Dermis blood vessel endothelial cell (primary cell): ENCODE measurements around the gene TRIOBP. TPM values are rescaled to one million over a fixed set of nuclear protein-coding genes. Genes with fewer than 3 reads are reported as not detected.
A peak's percentile ranks its signal among the peaks of the same experiment; 100 is the strongest.
"Not testable (repeated sequence)": the region's sequence is repeated elsewhere in the genome, so short reads cannot be mapped to it uniquely, and the experiment has no call there.

Experiments used
- DNase-seq: peaks from one replicate; pipeline ENCODE4 v3.0.0; 2010
- total RNA-seq: library from RNA; depleted of rRNA; stranded (reverse); fragments of >200 nt; gene quantifications from 2 replicates; pipeline ENCODE4 v1.2.3, GENCODE V29; 2014

Gene TRIOBP
- total RNA-seq, 1 donor from 2014 or later = 165 TPM

DNA sequence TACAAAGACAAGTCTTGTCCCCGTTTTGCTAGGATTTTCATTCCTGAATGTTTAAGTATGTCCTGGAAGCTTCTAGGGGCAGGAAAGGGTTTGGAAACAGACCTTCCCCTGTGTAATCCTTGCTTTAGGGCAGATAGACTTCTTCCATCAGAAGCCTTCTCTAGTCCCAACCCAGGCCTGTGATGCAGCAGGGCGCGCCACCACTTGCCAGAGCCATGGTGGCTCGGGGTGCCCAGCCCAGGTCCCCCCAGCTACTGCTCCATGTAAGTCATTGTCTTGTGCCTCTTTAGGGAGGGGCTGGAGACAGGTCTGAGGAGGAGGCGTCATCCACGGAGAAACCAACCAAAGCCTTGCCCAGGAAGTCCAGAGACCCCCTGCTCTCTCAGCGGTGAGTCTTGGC lies 6.4 kb upstream of the TRIOBP start:
- DNase-seq = no peak

DNA sequence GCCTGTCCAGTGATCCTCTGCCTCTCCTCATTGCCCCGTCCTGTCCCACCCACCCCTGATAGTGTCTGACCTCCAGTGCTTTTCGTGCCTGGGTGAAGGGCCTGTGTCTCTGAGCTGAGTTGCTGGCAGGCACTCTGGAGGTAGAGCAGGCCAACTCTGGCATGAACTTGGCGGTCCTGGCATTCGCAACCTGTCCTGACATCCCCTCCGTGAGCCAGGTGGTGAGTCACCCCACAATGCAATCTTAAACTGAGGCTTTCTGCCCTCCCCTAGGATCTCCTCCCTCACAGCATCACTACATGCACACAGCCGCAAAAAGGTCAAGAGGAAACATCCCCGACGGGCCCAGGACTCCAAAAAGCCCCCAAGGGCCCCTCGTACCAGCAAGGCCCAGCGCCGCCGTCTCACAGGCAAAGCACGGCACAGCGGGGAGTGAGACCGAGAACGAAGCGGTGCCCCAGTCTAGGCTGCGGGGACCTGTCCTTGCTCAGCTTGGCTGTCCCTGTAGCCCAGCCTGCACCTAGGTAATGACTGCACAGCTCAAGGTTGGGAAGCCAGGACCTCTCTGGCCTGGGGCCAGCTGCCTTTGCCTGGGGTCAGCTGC lies 5.8 kb upstream of the TRIOBP start:
- no peak for DNase-seq

DNA sequence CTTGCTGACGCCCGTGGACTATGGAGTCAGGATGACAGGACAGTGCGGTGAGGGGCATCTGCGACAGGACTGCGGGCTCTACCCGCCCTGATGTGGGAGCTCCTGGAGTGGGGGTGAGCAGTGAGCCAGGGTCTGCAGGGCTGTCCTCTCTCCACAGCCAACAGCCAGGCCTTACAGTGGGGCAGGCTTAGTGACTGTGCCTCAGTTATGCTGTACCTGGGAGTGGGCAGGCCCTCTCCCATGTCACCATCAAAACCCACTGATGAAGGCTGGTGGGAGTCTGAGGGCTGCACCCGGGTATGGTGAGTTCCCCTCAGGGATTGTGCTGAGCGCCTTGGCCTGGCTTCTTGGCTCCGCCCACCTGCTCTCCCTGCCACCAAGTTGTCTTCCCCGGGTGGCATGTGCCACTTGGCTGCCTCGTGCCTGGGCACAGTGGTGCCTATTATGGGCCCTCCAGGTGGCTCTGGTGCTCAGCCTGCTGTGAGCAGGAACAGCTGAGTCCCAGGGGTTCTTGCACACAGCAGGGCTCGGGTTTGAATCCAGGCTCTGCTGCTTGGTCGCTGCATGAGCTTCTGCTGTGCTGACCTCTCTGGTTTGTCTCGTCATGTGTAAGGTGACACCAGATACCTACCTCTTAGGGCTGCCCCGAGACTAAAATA lies 4.1 kb upstream of the TRIOBP start:
- DNase-seq = no peak

DNA sequence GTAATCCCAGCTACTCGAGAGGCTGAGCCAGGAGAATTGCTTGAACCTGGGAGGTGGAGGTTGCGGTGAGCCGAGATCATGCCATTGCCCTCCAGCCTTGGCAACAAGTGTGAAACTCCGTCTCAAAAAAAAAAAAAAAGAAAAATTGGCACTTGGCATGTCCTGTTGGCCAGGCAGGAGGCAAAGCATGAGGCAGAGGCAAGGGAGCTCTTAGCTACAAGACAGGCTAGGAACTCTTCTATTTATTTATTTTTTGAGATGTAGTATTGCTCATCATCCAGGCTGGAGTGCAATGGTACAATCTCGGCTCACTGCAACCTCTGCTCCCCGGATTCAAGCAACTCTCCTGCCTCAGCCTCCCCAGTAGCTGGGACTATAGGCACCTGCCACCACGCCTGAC lies 2.7 kb upstream of the TRIOBP start:
- not testable (repeated sequence) for DNase-seq

DNA sequence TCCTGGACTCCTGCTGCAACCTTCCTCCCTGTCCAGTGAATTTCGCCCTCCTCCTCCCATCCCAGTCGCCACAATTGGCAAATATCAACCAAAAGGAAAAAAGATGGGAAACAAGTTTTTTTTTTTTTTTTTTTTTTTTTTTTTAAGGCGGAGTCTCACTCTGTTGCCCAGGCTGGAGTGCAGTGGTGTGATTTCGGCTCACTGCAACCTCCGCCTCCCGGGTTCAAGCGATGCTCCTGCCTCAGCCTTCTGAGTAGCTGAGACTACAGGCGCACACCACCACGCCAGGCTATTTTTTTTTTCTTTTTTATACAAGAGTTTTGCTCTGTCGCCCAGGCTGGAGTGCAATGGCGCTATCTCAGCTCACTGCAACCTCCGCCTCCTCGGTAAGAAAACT lies 590 bp upstream of the TRIOBP start:
- not testable (repeated sequence) for DNase-seq

DNA sequence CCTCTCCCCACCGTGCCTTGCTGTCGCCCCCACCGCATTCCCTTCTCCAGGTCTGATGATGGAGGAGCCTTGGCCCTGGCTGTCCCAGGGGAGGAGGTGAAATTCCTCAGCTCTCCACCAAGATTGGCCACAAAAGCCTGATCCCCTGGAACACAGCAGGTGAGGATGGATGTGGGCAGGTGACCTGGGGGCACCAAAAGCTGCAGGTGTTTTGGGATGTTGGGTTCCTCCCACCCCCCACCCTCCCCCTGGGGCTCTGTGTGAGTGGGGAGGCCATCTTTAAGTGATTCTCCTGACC lies 639 bp downstream of the TRIOBP start:
- DNase-seq = no peak

DNA sequence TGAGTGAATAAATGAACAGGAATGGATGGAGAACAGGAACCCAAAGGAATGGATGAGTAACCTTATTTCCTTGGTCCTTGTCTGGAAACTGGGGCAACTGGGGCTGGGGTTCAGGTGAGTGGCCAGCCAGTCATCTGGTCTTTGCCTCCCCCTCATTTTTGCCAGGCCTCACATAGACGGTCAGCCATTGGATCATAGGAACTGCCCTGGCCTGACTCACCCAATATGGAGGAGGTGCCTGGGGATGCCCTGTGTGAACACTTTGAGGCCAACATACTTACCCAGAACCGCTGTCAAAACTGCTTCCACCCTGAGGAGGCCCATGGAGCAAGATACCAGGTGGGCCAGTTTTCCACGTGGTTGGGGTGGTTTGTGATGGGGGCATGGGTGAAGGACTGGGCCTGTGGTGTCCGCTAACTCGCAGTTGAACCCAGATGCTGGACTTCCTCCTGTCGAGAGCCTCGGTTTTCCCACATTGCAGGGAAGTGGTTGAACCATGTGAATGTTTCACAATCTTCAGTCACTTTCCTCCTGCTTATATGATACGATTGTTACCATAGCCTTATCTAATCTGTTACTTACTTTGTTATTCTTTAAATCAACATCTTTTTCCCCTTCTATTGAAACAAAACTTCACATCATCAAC lies 4.4 kb downstream of the TRIOBP start:
- no peak for DNase-seq

DNA sequence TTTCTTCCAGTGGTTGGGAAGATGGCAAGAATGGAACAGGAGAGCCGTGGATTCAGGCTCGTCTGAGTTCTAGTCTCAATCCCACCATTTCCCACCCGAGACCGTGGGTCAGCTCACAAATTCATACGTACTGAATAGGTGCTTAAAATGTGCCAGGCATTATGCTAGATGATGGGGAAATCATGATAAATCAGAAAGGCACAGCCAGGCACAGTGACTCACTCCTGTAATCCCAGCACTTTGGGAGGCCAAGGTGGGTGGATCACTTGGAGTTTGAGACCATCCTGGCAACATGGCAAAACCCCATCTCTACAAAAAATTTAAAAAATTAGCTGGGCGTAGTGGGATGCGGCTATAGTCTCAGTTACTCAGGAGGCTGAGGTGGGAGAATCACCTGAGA lies 7.1 kb downstream of the TRIOBP start:
- no peak for DNase-seq

DNA sequence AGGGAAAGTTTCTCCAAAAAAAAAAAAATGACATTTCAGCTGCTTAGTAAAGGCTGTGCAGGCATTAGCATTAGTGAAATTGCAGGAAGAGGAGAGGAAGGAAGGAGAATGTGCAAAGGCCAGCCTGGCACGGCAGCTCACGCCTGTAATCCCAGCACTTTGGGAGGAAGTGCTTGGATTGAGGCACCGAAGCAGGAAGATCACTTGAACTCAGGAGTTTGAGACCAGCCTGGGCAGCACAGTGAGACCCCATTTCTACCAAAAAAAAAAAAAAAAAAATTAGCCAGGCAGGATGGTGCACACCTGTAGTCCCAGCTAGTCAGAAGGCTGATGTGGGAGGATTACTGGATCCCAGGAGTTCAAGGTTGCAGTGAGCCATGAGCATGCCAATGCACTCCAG lies 7.8 kb downstream of the TRIOBP start:
- no peak for DNase-seq

DNA sequence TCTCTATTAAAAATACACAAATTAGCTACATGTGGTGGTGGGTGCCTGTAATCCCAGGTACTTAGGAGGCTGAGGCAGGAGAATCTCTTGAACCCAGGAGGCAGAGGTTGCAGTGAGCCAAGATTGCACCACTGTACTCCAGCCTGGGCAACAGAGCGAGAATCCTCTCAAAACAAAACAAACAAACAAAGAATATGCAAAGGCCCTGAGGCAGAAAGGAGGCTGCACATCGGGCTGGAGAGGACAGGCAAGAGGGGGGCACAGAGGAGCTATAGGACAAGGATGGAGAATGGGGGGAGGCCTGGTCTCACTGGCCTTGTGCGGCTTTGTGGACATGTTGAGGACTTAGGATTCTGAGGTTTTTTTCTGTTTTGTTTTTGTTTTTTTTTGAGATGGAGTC lies 8.4 kb downstream of the TRIOBP start:
- no peak for DNase-seq

DNA sequence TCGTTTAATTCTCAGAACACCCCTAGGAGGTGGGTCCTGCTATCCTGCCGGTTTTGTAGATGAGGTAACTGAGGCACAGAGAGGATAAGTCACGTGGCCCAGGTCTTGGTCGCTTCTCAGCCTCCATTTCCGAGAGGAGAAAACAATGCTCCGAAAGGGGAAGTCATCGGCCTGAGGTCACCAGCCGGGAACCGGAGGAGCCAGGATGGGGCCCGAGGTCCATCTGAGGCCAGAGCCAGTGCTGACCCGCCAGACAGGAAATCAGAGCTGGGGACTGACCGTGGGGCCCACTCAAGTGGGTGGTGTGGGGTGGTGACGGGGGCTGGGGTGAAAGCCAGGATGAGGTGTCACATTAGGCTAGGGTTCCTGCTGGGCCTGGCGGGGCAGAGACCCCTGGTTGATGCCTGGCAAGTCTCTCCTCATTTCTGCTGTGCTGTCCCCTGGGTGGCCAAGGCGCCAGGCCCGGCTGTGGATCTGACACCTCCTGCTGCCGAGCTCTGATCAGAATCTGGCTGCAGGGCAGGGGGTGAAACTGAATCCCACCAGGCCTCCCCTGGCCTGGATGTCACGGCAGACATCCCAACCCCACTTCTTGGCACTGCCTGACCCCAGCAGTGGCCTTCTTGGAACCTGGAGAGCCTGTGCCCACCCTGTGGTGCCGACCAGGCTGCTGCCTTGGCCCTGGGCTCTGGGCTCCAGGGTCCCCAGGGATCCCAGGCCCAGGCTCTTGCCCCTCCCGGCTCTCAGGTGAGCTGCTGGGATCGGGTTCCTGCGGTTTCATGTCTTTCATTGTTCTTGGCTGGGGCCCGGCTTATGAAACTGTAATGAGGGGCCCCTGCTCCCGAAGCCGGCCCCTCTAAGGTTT lies 12.0 kb downstream of the TRIOBP start:
- peak; percentile 36 for DNase-seq

DNA sequence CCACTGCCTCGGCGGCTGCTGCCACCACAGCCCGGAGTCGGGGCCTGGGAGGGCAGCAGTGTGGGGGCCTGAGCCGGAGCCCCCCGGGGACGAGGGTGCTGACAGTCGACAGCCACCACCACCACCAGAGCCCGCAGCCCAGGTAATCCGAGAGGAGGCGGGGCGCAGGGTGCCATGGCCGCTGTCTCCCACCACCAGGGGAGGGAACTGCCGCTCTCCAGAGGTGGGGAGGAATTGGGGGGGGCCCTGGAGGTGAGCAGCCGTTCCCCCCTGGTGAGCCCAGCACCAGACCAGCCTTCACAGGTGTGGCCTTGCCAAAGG lies 12.6 kb downstream of the TRIOBP start:
- no peak for DNase-seq

DNA sequence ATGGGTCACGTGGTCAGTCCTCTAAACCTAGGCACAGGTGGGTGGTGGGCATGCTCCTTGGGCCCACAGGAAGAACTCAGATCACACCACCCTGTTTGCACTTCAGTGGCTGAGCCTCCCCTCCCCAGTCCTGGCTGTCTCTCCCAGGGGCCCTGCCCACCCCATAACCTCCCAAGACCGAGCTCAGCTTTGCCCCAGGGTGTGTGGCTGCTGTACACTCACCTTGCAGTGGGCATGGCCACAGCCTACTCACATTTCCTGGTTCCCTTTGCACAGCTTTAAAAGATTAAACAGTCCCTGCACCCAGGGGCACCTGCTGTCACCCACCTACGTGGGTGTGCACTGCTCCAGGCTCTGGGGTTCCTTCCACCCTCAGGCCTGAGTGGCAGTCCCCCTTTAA lies 13.8 kb downstream of the TRIOBP start:
- DNase-seq = no peak

DNA sequence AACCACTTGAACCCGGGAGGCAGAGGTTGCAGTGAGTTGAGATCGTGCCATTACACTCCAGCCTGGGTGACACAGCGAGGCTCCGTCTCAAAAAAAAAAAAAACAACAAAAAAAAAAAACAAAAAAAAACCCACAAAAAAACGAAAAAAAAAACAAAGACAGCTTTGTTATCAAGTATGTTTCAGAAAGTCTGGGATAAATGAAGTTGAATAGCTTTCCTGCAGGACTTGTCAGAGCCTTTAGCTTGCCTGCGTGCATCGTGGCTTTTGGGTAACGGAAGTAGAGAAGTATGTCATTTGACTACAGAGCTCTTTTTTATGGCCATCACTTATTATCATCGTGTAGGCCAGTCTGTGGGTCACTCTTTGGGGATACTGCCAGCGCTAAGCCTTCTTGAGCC lies 14.6 kb downstream of the TRIOBP start:
- DNase-seq = no peak

DNA sequence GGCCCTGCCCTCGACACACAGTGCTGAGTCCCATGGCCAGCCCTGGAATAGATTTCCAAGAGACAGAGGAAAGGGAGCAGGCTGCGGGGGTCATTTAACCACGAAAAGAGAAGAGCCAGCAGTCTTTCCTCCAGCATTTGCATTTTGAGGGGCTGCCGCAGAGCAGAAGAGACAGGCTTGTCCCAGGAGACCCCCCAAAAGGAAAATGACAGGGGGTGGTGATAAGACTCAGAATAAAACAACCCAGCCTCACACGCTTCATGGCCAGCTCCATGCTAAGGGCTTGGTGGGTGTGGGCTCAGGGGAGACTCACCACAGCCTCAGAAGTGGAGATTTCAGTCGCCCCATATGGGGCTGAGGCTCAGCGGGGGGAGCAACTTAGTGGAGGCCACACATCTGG lies 16.9 kb downstream of the TRIOBP start:
- DNase-seq = no peak

DNA sequence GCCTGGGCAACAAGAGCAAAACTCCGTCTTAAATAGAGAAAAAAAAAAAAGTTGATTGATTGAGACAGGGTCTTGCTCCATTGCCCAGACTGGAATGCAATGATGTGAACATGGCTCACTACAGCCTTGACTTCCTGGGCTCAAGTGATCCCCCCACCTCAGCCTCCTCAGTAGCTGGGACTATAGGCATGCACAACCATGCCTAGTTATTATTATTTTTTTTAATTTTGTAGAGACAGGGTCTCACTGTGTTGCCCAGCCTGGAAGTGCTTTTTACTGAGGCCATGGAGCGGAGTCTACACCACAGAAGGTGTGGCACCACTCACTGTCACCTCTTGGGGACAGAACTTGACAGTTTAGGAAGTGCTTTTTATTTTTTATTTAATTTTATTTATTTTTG lies 17.8 kb downstream of the TRIOBP start:
- DNase-seq = no peak

DNA sequence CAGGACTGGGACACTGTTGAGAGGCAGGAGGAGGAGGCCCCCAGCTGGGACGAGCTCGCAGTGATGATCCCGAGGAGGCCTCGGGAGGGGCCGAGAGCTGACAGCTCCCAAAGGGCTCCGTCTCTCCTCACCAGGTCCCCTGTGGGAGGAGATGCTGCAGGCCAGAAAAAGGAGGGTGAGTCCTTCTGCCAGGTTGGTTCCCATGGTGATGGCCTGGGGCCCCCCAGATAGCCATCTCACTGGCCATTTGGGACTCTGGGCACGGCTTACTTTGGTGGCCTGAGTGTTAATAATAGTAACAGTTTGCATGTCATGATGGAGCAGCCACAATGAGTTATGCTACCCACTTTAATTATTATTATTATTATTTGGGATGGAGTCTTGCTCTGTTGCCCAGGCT lies 18.9 kb downstream of the TRIOBP start:
- DNase-seq = no peak

DNA sequence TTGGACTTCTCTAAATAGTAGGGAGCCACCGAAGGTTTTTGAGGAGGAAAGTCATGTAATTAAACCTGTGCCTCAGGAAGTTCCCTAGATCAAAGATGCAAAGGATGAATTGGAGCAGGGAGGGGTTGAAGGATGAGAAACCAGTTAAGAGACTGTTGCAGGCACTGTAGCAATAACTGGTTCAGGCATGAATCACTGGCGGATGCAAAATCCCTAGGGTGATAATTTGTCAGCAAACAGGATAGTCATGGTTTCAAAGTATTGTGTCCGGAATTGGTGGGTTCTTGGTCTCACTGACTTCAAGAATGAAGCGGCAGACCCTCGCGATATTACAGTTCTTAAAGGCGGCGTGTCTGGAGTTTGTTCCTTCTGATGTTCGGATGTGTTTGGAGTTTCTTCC lies 19.9 kb downstream of the TRIOBP start:
- no peak for DNase-seq

DNA sequence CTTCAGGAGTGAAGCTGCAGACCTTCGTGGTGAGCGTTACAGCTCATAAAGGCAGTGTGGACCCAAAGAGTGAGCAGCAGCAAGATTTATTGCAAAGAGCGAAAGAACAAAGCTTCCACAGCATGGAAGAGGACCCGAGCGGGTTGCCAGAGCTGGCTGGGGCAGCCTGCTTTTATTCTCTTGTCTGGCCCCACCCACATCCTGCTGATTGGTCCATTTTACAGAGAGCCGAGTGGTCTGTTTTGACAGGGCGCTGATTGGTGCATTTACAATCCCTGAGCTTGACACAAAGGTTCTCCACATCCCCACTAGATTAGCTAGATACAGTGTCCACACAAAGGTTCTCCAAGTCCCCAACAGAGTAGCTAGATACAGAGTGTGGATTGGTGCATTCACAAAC lies 20.4 kb downstream of the TRIOBP start:
- not testable (repeated sequence) for DNase-seq

DNA sequence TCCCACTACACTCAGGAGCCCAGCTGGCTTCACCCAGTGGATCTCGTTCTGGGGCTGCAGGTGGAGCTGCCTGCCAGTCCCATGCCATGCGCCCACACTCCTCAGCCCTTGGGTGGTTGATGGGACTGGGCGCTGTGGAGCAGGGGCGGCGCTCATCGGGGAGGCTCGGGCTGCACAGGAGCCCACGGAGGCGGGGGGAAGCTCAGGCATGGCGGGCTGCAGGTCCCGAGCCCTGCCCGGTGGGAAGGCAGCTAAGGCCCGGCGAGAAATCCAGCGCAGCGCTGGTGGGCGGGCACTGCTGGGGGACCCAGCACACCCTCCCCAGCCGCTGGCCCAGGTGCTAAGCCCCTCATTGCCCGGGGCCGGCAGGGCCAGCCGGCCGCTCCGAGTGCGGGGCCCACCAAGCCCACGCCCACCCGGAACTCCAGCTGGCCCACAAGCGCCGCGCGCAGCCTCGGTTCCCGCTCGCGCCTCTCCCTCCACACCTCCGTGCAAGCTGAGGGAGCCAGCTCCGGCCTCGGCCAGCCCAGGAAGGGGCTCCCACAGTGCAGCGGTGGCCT lies 21.0 kb downstream of the TRIOBP start:
- DNase-seq = not testable (repeated sequence)

DNA sequence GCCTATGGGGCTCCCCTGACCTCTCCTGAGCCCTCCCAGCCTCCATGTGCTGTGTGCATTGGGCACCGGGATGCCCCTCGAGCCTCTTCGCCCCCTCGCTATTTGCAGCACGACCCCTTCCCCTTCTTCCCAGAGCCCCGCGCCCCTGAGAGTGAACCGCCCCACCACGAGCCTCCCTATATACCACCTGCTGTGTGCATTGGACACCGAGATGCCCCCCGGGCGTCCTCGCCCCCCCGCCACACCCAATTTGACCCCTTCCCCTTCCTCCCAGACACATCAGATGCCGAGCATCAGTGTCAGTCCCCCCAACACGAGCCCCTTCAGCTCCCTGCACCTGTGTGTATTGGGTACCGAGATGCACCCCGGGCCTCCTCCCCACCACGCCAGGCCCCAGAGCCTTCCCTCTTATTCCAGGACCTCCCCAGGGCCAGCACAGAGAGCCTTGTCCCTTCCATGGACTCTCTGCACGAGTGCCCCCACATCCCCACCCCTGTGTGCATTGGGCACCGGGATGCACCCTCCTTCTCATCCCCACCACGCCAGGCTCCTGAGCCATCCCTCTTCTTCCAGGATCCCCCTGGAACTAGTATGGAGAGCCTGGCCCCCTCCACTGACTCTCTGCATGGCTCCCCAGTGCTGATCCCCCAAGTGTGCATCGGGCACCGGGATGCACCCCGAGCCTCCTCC lies 28.8 kb downstream of the TRIOBP start:
- no peak for DNase-seq

DNA sequence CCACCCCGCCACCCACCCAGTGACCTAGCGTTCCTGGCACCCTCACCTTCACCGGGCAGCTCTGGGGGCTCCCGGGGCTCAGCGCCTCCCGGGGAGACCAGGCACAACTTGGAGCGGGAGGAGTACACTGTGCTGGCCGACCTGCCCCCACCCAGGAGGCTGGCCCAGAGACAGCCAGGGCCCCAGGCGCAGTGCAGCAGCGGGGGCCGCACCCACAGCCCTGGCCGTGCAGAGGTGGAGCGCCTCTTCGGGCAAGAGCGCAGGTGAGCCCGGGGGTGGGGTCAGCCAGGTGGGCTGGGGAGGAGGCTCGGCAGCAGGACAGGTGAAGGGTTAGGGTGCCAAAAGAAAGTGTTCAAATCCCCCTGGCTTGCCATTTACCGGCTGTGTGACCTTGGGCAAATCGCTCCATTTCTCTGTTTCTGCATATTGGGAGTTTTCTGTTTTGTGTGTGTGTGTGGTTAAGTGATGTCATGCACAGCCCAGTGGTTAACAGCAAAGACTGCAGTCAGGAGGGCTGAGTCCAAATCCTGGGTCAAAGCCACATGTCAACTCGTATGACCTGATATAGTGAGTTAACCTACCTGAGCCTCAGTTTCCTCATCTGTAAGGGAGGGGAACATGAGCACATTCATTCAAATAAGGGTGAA lies 29.5 kb downstream of the TRIOBP start:
- DNase-seq = peak; percentile 23
